Pancreas (tissue), 10 donors: ENCODE data around the gene KHSRP. TPM values are rescaled to one million over a fixed set of nuclear protein-coding genes. Genes with fewer than 3 reads are reported as not detected.

ENCODE experiments used
- ATAC-seq, 4 donors: fragments of 200-7000 bp; cut with Tn5 transposase; one replicate each; pipeline versions ENCODE4 v1.8.0 to v1.9.1; 2020; ENCODE audit warnings: mild to moderate bottlenecking in 4 of 4, moderate library complexity in 4 of 4
- DNase-seq, 6 donors: peaks; one replicate each; pipeline ENCODE4 v3.0.0-alpha.2; 2020
- FAIRE-seq: peaks from 2 replicates; lab custom pipeline; 2012; peaks lifted over from hg19 to GRCh38; lab: Jason Lieb, UNC
- H3K27ac ChIP-seq, 4 donors: fragments of 200-600 bp; sonication (generic); 1 replicate in 3 of 4; 2 replicates in 1 of 4; pipeline versions ENCODE4 v1.5.0 to v1.8.0; 2020
- H3K27me3 ChIP-seq, 4 donors: fragments of 200-600 bp; one replicate each; pipeline ENCODE4 v1.8.0; 2021
- H3K36me3 ChIP-seq, 3 donors: fragments of 200-600 bp; sonication (generic) in 1 of 3; one replicate each; pipeline versions ENCODE4 v1.5.0 to v1.8.0; 2020 to 2021
- H3K4me1 ChIP-seq, 3 donors: fragments of 200-600 bp; one replicate each; pipeline ENCODE4 v1.8.0; 2021
- H3K4me3 ChIP-seq, 4 donors: fragments of 200-600 bp; sonication (generic) in 2 of 4; one replicate each; pipeline versions ENCODE4 v1.5.0 to v1.8.0; 2020 to 2021
- H3K9me3 ChIP-seq, 4 donors: fragments of 200-600 bp; one replicate each; pipeline ENCODE4 v1.8.0; 2021
- CTCF ChIP-seq, 4 donors: fragments of 200-600 bp; sonication (generic) in 3 of 4; IDR thresholded peaks; one replicate each; pipeline versions ENCODE4 v1.5.0 to v1.8.0; 2021; ENCODE audit warnings: antibody characterized with exemption in 4 of 4
- WGBS, 2 donors: extraction: QIAGEN DNeasy Blood & Tissue Kit; methylation state at CpG; one replicate each; pipeline ENCODE4 v1.1.7; 2013; 5-methylcytosine and 5-hydroxymethylcytosine counted together
- intact Hi-C, 3 donors: fragments of 100-400 bp; cut with DNase I; formaldehyde crosslinking; loops; one replicate each; pipeline versions ENCODE4 v1.11.1 to v1.14.2; 2022
- polyA plus RNA-seq, 2 donors: library from polyadenylated mRNA; stranded (reverse); fragments of 200-250 nt; gene quantifications; one replicate each; pipeline ENCODE4 v1.2.3, GENCODE V29; 2013
- total RNA-seq, 6 donors: library from RNA; stranded (reverse); fragmentation: NEBNext Ultra II Directional in 4 of 6; extraction: Animal tissue kit (Norgen Biotek cat#: 25700) in 4 of 6; gene quantifications; one replicate each; pipeline versions ENCODE4 v1.2.1 to v1.2.4, GENCODE V29; 2021 to 2023
- donor health status: healthy with polysubstance abuse.
- donor health status: DM: no; HTN: no; CAD: no; lungs with moderate emphysema.
- donor health status: DM: no; HTN: no; CAD: no.
- donor health status: control.
- donor health status: control.
- donor health status: Bipolar disorder and iron deficiency.
- donor health status: DM: yes; HTN: yes; CAD: no.
- donor health status: DM: no; HTN: no; CAD: no.
- donor health status: DM: no; HTN: no; CAD: no.
- donor health status: DM: yes; HTN: yes; CAD: no.

The KHSRP gene
- total and polyA plus RNA-seq, 8 donors: 67.2 to 119 (median 93.1) TPM

DNA sequence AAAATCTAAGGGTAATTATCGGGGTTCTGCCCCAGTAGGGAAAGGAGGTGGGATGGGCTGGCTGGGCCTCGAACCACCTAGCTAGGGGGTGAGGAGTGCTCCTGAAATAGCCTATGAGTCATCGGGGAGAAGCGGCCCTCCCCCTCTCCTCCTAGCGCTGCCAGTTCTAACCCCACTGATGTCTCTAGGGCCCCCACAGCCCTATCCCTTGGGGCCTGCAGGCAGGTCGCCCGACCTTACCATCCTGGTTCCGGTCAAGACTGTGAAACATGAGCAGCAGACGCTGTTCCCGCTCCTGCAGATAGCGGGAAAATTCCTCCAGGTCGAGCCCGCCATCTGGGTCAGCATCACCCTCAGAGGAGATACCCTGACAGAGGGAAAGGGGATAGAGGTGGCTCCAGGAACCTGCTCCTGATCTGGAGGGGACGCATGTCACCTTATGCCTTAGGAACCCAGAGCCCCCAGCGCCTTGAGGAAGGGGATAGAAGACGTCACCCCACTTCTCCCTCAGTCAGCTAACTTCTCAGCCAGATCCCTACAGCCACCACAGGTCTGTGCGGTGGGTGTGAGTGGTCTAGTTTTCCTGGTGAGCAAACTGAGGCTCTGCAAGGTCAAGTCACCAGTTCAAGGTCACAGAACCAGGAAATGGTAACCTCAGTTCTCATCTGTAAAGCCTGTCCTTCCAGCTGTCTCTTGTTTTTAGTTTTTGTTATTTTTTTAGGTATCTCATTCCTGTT lies 33.5 kb upstream of the KHSRP start:
- no peaks in the 10 kb centered on the region for H3K4me1 ChIP-seq
- FAIRE-seq: no peak
- peak overlapping the region in 1 of 4 donors; percentile 81 for H3K4me3 ChIP-seq
- H3K36me3 ChIP-seq: peaks cover 0 to 13% (median 6%) of the 10 kb centered on the region in 3 donors
- no peaks in the 10 kb centered on the region for H3K9me3 ChIP-seq
- ATAC-seq: no peak
- H3K27ac ChIP-seq: peak overlapping the region in 1 of 4 donors; percentile 98
- 90 to 93% methylated on average over 17 of the region's 17 CpGs for WGBS, 2 donors
- no peak for DNase-seq
- intact Hi-C loops: no loop called here
- TF ChIP-seq CTCF (IDR thresholded peaks at IDR 0.05): no peak
- H3K27me3 ChIP-seq: no peaks in the 10 kb centered on the region

- 91 to 93% methylated on average over 15 of the region's 15 CpGs for WGBS, 2 donors
- ATAC-seq: no peak
- no peak overlapping the region for H3K4me3 ChIP-seq
- no peaks in the 10 kb centered on the region for H3K27me3 ChIP-seq
- no peak for DNase-seq
- no peak for FAIRE-seq
- no peak for TF ChIP-seq CTCF (IDR thresholded peaks at IDR 0.05)
- no peaks in the 10 kb centered on the region for H3K4me1 ChIP-seq
- H3K9me3 ChIP-seq: no peaks in the 10 kb centered on the region
- peaks cover 0 to 16% (median 6%) of the 10 kb centered on the region in 3 donors for H3K36me3 ChIP-seq
- intact Hi-C loops: no loop called here
- no peak overlapping the region for H3K27ac ChIP-seq
These were observed 31.3 kb upstream of the KHSRP start for GRCh38 chr19:6455924-6456323.

DNA sequence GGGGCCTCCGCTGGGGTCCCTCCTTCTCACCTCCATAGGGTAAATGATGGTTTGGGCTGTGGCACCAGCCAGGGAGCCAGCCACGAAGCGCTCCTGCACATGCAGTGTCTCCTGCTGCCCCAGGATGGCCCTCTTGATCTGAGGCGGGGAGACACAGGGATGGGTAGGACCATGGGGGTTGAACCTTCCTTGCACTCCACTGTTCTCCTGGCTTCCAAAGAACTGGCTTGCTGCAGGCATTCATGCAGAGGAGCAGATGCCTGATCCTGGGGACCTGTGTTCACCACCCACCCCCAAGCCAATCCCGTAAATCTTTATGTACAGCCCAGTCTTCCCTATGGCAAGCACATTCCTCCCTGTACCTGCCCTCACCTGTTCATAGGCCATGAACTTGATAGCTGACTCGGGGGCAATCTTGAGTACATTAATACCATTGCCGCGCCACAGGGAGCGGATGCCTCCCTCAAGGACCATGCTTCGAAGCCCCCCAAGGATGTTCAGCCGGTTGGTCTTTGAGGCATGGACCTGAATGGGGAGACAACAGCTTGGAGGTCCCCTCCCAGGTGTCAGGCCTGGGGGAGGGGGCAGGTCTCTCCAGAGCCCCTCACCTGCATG lies 29.4 kb upstream of the KHSRP start:
- ATAC-seq (no peak), DNase-seq (peak in 1 of 6 donors; percentile 12), FAIRE-seq (no peak)
- WGBS, 2 donors: 97 to 98% methylated on average over 11 of the region's 11 CpGs
- H3K4me1 ChIP-seq: no peaks in the 10 kb centered on the region
- H3K9me3 ChIP-seq: no peaks in the 10 kb centered on the region
- H3K4me3 ChIP-seq: no peak overlapping the region
- no peak for TF ChIP-seq CTCF (IDR thresholded peaks at IDR 0.05)
- no peaks in the 10 kb centered on the region for H3K27me3 ChIP-seq
- intact Hi-C loops: no loop called here
- no peak overlapping the region for H3K27ac ChIP-seq
- H3K36me3 ChIP-seq: peaks cover 0 to 16% (median 6%) of the 10 kb centered on the region in 3 donors

- H3K36me3 ChIP-seq: peaks cover 0 to 16% (median 6%) of the 10 kb centered on the region in 3 donors
- ATAC-seq (no peak), DNase-seq (no peak), FAIRE-seq (no peak)
- WGBS, 2 donors: 100% methylated on average over 2 of the region's 2 CpGs
- H3K27ac ChIP-seq: no peak overlapping the region
- H3K4me3 ChIP-seq: no peak overlapping the region
- no peaks in the 10 kb centered on the region for H3K27me3 ChIP-seq
- TF ChIP-seq CTCF (IDR thresholded peaks at IDR 0.05): no peak
- H3K4me1 ChIP-seq: no peaks in the 10 kb centered on the region
- intact Hi-C loops: no loop called here
- H3K9me3 ChIP-seq: no peaks in the 10 kb centered on the region
These were observed 28.3 kb upstream of the KHSRP start for GRCh38 chr19:6452899-6453298.

DNA sequence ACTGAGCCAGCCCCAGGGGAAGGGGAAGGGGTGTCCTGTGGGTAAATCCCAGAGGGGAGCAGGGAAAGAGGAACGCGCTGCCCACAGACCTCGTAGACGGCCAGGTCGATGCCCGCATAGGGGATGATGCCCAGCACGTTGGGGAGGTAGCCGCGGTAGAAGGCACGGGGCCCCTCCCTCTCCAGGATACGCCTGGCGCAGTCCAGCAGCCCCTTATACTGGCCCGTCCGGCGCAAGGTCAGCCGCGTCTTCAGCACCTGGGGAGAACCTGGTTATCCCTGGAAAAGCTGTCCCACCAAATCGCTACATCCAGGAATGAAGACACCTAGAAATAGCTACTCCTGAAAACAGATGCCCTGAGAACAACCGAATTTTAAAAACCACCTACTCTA lies 27.6 kb upstream of the KHSRP start:
- TF ChIP-seq CTCF (IDR thresholded peaks at IDR 0.05): no peak
- no peaks in the 10 kb centered on the region for H3K4me1 ChIP-seq
- H3K4me3 ChIP-seq: no peak overlapping the region
- intact Hi-C loops: no loop called here
- H3K36me3 ChIP-seq: peaks cover 0 to 16% (median 6%) of the 10 kb centered on the region in 3 donors
- 97% methylated on average over 19 of the region's 19 CpGs for whole genome bisulfite sequencing, 2 donors
- DNase-seq: no peak
- FAIRE-seq: no peak
- H3K27ac ChIP-seq: no peak overlapping the region
- H3K9me3 ChIP-seq: no peaks in the 10 kb centered on the region
- H3K27me3 ChIP-seq: no peaks in the 10 kb centered on the region
- ATAC-seq: no peak
